GM12872 (cell line): Measurements from ENCODE around the gene C1orf21.
A peak's percentile ranks its signal among the peaks of the same experiment; 100 is the strongest.

Source experiments
- CTCF ChIP-seq: IDR thresholded peaks from 3 replicates; pipeline ENCODE4 v1.5.1; 2011; ENCODE audit warnings: low read depth, mild to moderate bottlenecking, low read length, moderate library complexity; ENCODE audit not compliant: insufficient read depth

The C1orf21 gene

DNA sequence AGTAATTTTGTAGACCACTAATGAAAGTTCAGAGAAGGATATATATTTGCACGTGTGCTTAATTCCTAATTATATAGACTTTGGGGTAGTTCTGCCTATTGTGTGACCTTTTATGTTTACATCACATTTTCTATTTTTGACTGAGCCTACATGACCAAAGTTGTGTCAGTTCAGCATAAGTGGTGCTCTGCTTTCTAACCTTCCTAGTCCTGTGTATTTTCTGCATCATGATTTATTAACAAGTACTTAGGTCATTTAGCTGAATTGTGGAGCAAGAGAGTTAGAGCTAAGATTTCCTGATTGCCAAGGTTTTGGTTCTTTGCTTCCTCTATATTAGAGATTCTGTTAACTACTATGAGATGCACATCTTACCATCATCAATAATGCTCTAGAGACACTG lies 176.0 kb downstream of the C1orf21 start:
- no peak for TF ChIP-seq CTCF

- TF ChIP-seq CTCF, result peak; percentile 29; the same call in 1 of the 3 replicates
Observed at GRCh38 chr1:184563308-184563707, 176.5 kb downstream of the C1orf21 start.

DNA sequence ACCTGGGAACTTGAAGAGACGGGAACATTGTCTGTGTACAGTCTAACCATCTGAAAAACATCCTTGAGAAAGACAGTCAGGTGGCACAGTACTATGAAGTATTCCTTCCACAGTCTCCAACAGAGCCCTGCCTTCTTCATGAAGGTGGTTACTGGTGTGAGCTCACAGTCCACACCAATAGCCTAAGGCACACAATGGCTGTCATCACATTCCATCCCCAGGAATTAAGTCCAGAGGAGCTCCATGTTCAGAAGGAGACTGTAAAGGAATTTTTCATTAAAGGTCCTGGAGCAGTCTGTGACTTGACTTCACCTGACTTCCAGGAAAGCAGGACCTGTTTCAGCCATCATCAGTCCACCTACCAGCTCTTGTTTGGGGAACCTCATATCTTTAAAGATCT lies 180.2 kb downstream of the C1orf21 start:
- no peak for TF ChIP-seq CTCF

DNA sequence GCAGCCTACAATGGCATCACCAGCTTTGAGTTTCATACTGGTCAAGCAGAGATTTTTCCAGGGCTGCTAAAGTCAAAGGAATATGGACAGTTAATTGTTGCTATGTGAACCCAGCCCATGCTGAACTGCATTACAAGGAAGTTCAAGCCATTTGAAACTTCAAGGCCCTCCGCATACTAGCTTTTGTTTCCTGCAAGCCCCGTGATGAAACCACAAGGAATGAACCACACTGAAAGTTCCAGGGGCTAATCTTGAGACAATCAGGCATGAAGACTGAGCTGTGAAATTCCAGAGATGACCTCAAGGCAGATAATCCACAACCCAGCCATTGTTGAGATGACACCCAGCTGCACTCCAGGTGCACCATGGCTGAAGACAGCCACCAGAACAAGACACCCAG lies 180.8 kb downstream of the C1orf21 start:
- TF ChIP-seq CTCF, result no peak

DNA sequence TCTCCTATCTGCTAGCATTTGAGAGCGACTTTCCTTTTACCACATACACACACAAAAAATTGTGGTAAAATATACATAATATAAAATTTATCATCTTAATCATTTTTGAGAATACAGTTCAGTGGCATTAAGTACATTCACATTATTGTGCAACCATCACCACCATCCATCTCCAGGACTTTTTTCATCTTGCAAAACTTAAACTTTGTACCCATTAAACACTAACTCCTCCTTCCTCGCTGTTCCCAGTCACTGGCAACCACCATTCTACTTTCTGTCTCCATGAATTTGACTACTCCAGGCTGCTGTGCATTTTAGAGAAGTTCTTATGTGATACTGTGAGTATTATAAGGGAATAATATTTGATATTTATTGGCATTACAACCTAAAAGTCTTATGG lies 181.3 kb downstream of the C1orf21 start:
- no peak for TF ChIP-seq CTCF

GRCh38 chr1:184569106-184569505 lies 182.3 kb downstream of the C1orf21 start:
- TF ChIP-seq CTCF, result no peak

DNA sequence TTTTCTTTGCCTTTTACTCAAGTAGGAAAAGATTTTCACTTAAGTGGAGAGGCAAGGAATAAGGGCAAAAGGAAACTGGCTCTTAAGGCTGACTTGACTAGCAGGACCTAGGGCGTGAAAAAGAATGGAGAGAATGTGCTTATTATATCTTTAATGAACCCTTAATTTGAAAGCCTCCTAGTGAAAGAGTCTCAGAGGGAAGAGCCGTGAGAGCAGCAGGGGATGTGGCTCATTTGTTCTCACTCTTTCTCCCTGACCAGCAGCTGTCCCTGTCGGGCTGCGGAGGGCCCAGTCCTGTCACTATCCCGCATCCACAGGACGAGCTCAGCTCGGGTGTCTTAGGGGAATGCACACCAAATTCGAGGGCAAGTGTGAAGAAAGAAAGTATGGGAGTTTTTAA lies 187.8 kb downstream of the C1orf21 start:
- no peak for TF ChIP-seq CTCF

GRCh38 chr1:184576822-184577221 lies 190.0 kb downstream of the C1orf21 start:
- no peak for TF ChIP-seq CTCF
